GM18517 (cell line): ENCODE measurements around the gene SMAD3.
A peak's percentile ranks its signal among the peaks of the same experiment; 100 is the strongest.

Experiments
- ATAC-seq: cut with Tn5 transposase; IDR thresholded peaks from one replicate; pipeline ENCODE4 v1.9.1; 2021; ENCODE audit warnings: mild to moderate bottlenecking, moderate library complexity; ENCODE audit not compliant: unreplicated experiment

The SMAD3 gene

GRCh38 chr15:67080118-67080899 lies 14.9 kb downstream of the SMAD3 start:
- ATAC-seq = no peak

DNA sequence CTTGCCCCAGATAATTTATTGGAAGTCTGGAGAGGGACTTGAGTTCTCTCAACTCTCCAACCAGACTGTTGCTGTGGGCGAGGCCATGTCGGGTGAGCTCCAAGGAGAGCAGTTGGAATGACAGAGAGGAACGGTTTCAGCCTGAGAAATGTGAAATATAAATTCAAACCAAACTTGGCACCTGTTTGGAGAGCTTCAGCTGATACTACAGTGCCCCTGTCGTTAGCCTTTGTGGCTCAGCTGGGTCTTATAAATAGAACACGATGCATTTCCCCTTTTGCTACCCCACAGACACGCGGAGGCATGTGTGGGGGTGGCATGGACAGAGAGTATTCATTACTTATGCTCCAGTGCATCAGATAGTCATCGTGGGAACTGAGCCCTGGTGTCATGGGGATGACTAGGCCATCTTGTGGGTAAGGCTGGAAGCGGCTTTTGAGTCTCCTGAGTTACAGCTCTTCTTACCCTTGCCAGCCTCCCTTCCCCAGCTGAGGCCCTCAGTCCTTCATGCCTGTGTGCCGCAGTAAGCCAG lies 15.6 kb downstream of the SMAD3 start:
- ATAC-seq = peak; percentile 44

GRCh38 chr15:67082007-67082536 lies 16.7 kb downstream of the SMAD3 start:
- no peak for ATAC-seq

DNA sequence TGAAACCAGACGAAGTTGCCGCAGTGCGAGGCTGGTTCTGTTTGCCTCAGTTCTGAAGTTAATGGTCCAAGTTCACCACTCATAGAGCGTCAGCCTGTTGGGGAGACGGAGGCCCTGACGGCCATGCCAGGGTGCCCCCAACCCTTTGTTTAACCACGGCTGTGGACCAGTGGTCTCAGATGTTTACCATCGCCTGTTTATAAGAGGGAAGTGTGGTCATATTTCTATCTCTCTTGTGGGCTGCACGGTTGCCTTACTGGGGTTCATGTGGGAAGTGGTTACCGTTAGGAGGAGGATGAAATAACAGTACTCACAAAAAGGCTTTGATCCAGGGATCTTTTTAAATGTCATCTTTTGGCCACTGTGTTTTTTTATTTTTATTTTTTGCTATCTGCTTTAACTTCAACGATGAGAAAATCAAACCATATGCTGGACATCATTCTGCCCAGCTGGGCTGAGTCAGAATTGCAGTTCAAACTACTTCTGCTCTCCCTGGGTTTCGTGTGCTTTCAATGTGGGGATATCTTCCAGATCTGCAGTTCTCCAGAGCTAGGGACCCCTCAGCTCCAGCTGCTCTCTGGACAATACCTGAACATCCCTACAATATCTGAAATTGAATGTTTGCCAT lies 17.8 kb downstream of the SMAD3 start:
- ATAC-seq = no peak

DNA sequence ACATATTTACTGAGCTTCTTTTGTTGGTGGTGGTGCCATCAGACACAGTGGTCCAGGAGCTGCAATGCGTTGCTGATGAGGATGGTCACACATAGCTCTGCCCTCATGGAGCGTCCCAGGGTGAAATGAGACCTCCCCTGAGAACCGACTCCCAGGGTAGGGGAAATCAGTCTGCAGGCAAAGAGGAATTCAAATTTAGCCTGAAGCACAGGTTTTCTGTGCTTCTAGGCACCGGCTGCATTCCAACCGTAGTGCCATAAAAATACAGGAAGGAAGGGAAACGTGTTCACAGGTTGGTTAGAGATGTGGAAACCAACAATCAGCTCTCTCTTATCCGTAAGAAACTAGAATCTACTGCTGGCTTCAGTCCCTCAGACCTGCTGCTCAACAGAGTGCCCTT lies 19.2 kb downstream of the SMAD3 start:
- ATAC-seq = no peak

DNA sequence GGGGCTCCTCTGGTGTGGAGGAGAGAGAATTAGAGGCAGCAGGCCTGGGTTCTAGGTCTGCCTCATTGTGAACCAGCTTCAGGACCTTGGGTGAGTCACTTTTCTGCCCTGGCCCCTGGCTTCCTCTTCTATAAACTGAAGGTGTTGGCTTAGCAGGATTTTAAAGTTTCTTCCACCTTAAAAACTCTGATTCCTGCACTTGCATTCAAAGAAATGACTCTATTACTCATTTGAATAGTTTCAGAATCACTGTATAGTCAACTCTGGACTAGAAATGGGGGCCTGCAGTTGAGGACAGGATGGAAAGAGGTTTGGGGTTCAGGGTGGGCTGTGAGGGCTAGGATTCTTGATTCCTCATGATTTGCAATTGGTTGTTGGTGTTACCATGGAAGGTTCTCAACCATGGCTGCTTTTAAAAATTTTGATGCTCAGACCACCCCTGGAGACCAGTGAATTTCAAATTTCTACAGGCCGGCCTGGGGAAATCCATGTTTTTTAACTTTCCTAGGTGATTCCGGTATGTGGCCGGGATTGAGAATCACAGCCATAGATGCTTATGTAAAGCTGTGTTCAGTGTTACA lies 19.9 kb downstream of the SMAD3 start:
- peak; percentile 29 for ATAC-seq

DNA sequence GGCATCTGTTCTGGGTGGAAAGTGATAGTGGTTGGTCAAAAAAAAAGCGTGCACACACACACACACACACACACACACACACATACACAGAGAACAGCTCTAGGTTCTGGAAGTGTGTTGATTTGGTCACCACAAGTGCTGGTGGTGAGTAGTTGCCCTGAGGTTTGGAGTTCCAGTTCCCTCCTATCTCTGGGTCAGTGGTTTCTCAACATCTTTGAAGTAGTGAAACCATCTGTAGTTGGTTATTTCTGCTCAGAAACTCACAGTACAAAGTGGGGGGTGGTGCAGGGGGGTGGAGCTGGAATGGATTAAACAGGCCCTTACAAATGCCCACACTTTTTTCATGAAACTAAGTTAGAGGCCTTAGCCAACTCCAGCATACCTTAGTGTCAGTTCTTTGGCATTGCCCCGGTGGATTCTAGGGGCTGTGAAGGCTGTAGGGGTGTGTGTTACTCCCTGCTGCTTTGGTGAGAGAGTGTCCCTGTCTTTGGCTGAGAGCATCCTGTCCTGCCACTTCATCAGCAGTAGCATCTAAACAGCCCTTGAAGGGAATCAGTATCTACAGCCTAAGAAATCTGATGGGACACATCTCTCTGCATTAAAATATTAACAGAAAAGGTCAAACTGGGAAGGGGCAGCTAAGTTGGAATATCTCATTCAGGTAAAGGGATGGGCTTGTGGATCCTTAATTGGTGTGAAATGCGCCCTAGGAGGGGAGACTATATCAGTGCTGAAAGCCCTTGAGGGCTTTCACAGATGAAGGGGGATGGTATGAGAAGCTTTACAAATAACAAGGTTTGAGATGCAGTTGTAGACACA lies 20.6 kb downstream of the SMAD3 start:
- peak; percentile 35 for ATAC-seq

DNA sequence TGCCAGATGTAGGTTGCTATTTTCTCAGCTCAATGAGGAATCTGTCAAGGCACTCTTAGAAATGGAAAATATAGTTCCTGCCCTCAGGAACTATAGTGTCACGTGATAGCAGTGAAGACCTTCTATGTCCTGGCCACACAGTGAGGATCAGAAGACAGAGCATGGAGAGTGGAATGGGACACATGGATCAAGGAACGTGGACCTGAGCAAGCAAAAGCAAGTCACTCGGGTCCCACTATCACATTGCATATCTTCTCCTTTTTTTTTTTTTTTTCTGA lies 21.2 kb downstream of the SMAD3 start:
- no peak for ATAC-seq

- no peak for ATAC-seq
Measured at GRCh38 chr15:67087507-67088172, 22.2 kb downstream of the SMAD3 start.

DNA sequence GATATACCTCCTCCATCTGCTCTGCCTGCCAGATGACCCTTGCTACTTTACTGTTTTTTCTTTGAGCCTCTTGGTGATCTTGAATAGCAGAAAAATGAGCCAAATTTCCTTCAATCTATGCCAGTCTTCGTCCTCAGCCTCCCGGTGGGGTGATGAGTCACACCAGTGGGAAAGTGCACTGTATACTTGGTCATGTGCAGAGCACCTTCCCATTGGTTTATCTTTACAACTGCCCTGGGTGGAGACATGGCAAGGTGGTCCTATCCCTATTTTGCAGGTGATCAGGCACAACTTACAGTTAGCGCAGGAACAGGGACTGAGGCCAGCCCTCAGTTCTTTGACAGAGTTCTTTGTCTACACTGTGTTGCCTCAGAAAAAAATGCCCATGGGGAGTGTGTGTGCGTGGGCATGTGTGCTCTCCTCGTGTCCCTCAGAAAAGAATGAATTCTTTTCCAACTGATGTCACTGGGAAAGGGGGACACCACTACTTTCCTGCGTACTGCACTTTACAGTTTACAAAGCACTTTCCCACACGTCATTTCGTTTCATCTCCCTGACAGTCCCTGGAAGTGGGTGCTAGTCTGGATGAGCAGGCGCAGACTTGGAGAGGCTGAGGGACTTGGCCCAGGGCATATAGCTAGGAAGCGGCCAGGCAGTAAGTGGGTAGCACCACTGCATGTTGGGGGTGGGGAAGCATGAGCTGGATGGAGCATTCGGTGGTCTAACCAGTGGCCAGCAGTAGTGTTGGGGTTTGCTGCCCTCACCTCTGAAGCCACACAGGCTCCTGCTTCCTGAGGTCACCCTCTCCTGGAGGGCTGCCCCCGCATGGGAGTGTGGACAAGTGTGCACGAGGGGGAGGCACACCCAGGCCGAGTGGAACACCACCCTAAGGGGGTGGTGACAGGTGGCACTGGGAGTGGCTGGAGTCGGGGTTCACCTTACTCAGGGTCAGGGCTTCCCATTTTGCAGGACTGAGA lies 24.1 kb downstream of the SMAD3 start:
- no peak for ATAC-seq

- ATAC-seq = no peak
Measured at GRCh38 chr15:67090297-67091070, 25.1 kb downstream of the SMAD3 start.

- peak; percentile 70 for ATAC-seq
Measured at GRCh38 chr15:67091071-67091979, 25.9 kb downstream of the SMAD3 start.

DNA sequence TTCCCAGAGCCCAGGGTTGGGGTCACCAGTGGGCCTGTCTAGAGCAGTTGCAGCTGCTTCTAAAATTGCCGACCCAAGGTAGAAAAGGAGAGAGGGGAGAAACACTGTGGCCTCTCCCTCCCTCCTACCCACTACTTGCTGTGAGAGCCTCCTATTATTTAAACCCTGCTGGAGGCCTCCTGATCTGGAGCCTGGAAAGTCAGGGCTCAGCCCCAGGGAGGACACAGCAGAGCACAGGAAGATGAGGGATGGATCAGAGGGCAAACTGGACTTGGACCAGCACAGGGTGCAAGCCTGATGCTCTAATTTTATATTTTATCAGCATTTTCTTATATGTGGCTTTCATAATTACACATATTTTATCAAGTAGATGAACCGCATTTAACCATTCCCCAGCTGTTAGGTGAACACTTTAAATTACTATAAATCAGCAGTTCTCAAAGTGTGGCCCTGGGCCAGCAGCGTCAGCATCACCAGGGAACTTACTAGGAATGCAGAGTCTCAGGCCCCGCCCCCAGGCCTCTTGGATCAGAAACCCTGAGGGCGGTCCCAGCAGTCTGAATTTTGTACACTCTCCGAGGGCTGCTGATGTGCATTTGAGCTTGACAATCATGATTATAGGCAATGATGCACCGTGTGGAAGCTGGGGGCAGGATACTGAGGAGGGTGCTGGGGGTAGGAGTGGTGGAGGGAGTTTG lies 26.7 kb downstream of the SMAD3 start:
- no peak for ATAC-seq

- ATAC-seq = no peak
Measured at GRCh38 chr15:67092752-67093503, 27.5 kb downstream of the SMAD3 start.

DNA sequence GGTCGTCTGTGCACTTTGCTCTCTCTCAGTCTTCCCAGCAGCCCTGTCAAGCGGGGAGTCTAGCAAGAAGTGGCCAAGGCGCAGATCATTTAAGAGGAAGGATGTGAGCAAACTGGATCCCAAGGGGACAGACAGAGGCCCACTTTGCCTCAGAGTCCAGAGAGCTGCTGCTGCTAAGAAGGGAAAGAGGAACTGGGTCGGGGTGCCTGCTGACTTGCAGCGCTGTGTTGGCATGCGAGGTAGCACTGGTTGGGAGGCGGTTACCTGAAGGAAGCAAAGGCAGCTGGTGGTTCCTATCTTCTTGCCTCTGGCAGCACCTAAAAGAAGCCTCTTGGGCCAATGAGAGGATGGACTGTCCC lies 28.1 kb downstream of the SMAD3 start:
- ATAC-seq = no peak
